ENCODE measurements around the gene BLOC1S6. TPM values are rescaled to one million over a fixed set of nuclear protein-coding genes. Genes with fewer than 3 reads are reported as not detected.
A peak's percentile ranks its signal among the peaks of the same experiment; 100 is the strongest.

Gene BLOC1S6
- total RNA-seq = 10 to 100 TPM; 35.6 to 70.8 (median 52.5) TPM

GRCh38 chr15:45587095-45587862 is at the start of gene BLOC1S6:
Gene BLOC1S6 (plus strand): TSS chr15:45587379. CDS start chr15:45587444, 65 bp downstream.
- H3K27me3 ChIP-seq = no peaks in the 10 kb centered on the region
- H3K27ac ChIP-seq = peak within 1 kb of the TSS; percentile 93 to 100 (median 97)
- 0 to 1% methylated on average over 40 to 47 of the region's 62 CpGs for WGBS, 2 donors
- no peaks in the 10 kb centered on the region for H3K9me3 ChIP-seq
- H3K36me3 ChIP-seq = no peaks in the 10 kb centered on the region
- TF ChIP-seq EP300 (IDR thresholded peaks at IDR 0.05) (peak in 1 of 2 donors; percentile 97), CTCF (IDR thresholded peaks at IDR 0.05) (peak in 1 of 5 experiments; percentile 17), POLR2A (IDR thresholded peaks at IDR 0.05) (peak in 1 of 2 donors; percentile 82)
- H3K4me1 ChIP-seq = peaks cover 0 to 62% (median 20%) of the 10 kb centered on the region in 4 donors
- H3K4me3 ChIP-seq = peak within 1 kb of the TSS; percentile 68 to 91 (median 77)
- peak; percentile 77 to 82 for DNase-seq (ENCODE audit: low spot score in 2 of 2)

- no peaks in the 10 kb centered on the region for H3K36me3 ChIP-seq
- no peaks in the 10 kb centered on the region for H3K27me3 ChIP-seq
- TF ChIP-seq POLR2A (IDR thresholded peaks at IDR 0.05) = no peak
- no peak for TF ChIP-seq EP300 (IDR thresholded peaks at IDR 0.05)
- TF ChIP-seq CTCF (IDR thresholded peaks at IDR 0.05) = no peak
- no peak overlapping the region for H3K4me3 ChIP-seq
- 91 to 93% methylated on average over 3 of the region's 3 CpGs for WGBS, 2 donors
- no peaks in the 10 kb centered on the region for H3K9me3 ChIP-seq
- no peak for DNase-seq (ENCODE audit: low spot score in 2 of 2)
- H3K4me1 ChIP-seq = peaks cover 0 to 10% (median 3%) of the 10 kb centered on the region in 4 donors
- no peak overlapping the region for H3K27ac ChIP-seq
These were observed 47.5 kb upstream of the BLOC1S6 start for GRCh38 chr15:45539680-45540079.

DNA sequence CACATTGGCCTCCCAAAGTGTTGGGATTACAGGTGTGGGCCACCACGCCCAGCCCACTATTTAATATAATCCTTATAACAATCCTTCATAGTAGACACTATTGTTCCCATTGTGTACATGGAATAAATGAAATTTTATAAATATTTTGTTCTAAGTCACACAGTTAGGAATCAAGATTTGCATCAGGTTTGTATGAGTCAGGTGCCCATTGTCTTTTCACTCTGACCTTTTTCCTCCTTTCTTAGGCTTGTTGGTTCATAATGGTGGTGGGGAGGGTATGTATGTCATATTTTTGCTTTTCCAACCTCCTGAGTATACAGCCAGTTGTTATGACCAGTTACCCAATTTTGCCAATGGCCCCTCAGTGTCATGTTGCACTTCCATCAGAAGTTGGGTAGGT is 46.6 kb upstream of the BLOC1S6 start:
- Histone ChIP-seq H3K36me3 (no peaks in the 10 kb centered on the region), H3K9me3 (no peaks in the 10 kb centered on the region), H3K27ac (no peak overlapping the region), H3K27me3 (no peaks in the 10 kb centered on the region), H3K4me1 (peaks cover 0 to 5% (median 0%) of the 10 kb centered on the region in 4 donors), H3K4me3 (no peak overlapping the region)
- 86 to 88% methylated on average over 1 of the region's 1 CpG for WGBS, 2 donors
- no peak for DNase-seq (ENCODE audit: low spot score in 2 of 2)
- TF ChIP-seq EP300 (IDR thresholded peaks at IDR 0.05) = no peak
- no peak for TF ChIP-seq CTCF (IDR thresholded peaks at IDR 0.05)
- TF ChIP-seq POLR2A (IDR thresholded peaks at IDR 0.05) = no peak

- no peak for TF ChIP-seq POLR2A (IDR thresholded peaks at IDR 0.05)
- TF ChIP-seq EP300 (IDR thresholded peaks at IDR 0.05) = no peak
- no peak for TF ChIP-seq CTCF (IDR thresholded peaks at IDR 0.05)
- DNase-seq (ENCODE audit: low spot score in 2 of 2) = no peak
These were observed 44.1 kb upstream of the BLOC1S6 start for GRCh38 chr15:45543051-45543450.

GRCh38 chr15:45544266-45545023 is 42.7 kb upstream of the BLOC1S6 start:
- H3K4me1 ChIP-seq = no peaks in the 10 kb centered on the region
- H3K27me3 ChIP-seq = no peaks in the 10 kb centered on the region
- no peaks in the 10 kb centered on the region for H3K36me3 ChIP-seq
- no peaks in the 10 kb centered on the region for H3K9me3 ChIP-seq
- no peak for TF ChIP-seq EP300 (IDR thresholded peaks at IDR 0.05)
- no peak for TF ChIP-seq POLR2A (IDR thresholded peaks at IDR 0.05)
- no peak for TF ChIP-seq CTCF (IDR thresholded peaks at IDR 0.05)
- no peak overlapping the region for H3K27ac ChIP-seq
- H3K4me3 ChIP-seq = no peak overlapping the region
- WGBS, 2 donors = 83 to 86% methylated on average over 4 of the region's 4 CpGs
- no peak for DNase-seq (ENCODE audit: low spot score in 2 of 2)

More at GRCh38 chr15:45543051-45543450, 44.1 kb upstream of the BLOC1S6 start:
- WGBS, 2 donors = 87 to 91% methylated on average over 3 of the region's 3 CpGs
- no peak overlapping the region for H3K4me3 ChIP-seq
- H3K36me3 ChIP-seq = no peaks in the 10 kb centered on the region
- H3K4me1 ChIP-seq = no peaks in the 10 kb centered on the region
- no peak overlapping the region for H3K27ac ChIP-seq
- H3K9me3 ChIP-seq = no peaks in the 10 kb centered on the region
- no peaks in the 10 kb centered on the region for H3K27me3 ChIP-seq
